IMR-90 (cell line): ENCODE data around the gene IP6K1.

ENCODE experiments used
- CTCF ChIP-seq: conservative IDR thresholded peaks from 2 replicates; pipeline ENCODE4 v1.5.1; 2012; ENCODE audit warnings: mild to moderate bottlenecking, low read depth, low read length, improper control_type of control experiment
- NFE2L2 ChIP-seq: fragments of 150-350 bp; IDR thresholded peaks from 2 replicates; pipeline ENCODE4 v1.6.1; 2016; ENCODE audit warnings: low read depth, mild to moderate bottlenecking, low read length
- POLR2A ChIP-seq: IDR thresholded peaks from 2 replicates; pipeline ENCODE4 v1.6.1; 2012; ENCODE audit warnings: mild to moderate bottlenecking, low read depth, low read length
- RCOR1 ChIP-seq: IDR thresholded peaks from 2 replicates; pipeline ENCODE4 v1.6.1; 2012; ENCODE audit warnings: mild to moderate bottlenecking, low read length, improper control_type of control experiment; ENCODE audit not compliant: insufficient replicate concordance

- no peak for TF ChIP-seq CTCF
- TF ChIP-seq NFE2L2, result no peak
- TF ChIP-seq RCOR1, result no peak
- TF ChIP-seq POLR2A, result no peak
Observed at GRCh38 chr3:49807431-49808114, 21.2 kb upstream of the IP6K1 start.
